ENCODE measurements around the gene KRTAP10-7. TPM values are rescaled to one million over a fixed set of nuclear protein-coding genes. Genes with fewer than 3 reads are reported as not detected.

The KRTAP10-7 gene
- total and polyA plus RNA-seq, 7 experiments from 2014 or later: not detected

DNA sequence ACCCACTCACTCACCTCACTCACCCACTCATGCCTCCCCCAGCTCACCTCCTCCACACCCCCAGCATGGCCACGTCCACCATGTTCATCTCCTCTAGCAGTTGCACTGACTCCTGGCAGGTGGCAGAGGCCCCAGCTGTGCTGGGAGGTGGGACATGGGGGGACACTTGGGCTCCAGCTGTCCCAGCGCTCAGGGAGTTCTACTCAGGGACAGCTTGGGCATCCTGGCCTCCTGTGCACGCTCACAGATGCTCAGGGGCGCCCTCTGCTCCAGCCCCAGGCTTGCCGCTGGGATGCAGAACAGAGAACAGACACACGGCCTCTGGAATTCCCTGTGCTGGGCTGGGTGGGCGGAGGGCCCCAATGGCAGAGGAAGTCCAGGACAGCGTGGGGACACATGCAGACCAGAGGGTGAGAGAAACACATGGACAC, 16.7 kb downstream of the KRTAP10-7 start:
- H3K27ac ChIP-seq (ENCODE audit: low read depth, low read length): no peak overlapping the region
- CTCF ChIA-PET: interaction anchor here (1.0 to 2.5 kb wide), 2 partner anchors 41 to 99 kb away, joined by 4 to 9 read pairs; partner anchors contain the start of gene KRTAP12-3
- Mint-ChIP-seq H3K4me1 (peaks cover 20 to 71% (median 60%) of the 10 kb centered on the region in 7 donors), H3K27me3 (no peaks in the 10 kb centered on the region), H3K4me3 (peak overlapping the region in 4 of 10 donors; percentile 14 to 86 (median 49)), H3K36me3 (peaks cover 12 to 33% (median 21%) of the 10 kb centered on the region in 5 donors), H3K27ac (peak overlapping the region in 7 of 9 donors; percentile 5 to 96 (median 93)), H3K9me3 (peaks cover 11 to 36% (median 21%) of the 10 kb centered on the region in 11 donors)
- peaks cover 0 to 5% (median 0%) of the 10 kb centered on the region in 3 experiments for H3K9me3 ChIP-seq (ENCODE audit: control insufficient read depth in 2 of 3, low read length in 3 of 3)
- no peaks in the 10 kb centered on the region for H3K27me3 ChIP-seq (ENCODE audit: control insufficient read depth in 2 of 2, insufficient read depth in 2 of 2, low read length in 2 of 2)
- ATAC-seq: no peak
- H3K4me1 ChIP-seq (ENCODE audit: control insufficient read depth in 2 of 2, insufficient read depth in 2 of 2, low read length in 2 of 2): peaks cover 37 to 45% of the 10 kb centered on the region in 2 donors
- POLR2A ChIA-PET: interaction anchor here (1.2 to 2.1 kb wide), 3 partner anchors 10 to 13 kb away, joined by 4 to 5 read pairs (median 4); partner anchors contain the start of gene KRTAP10-9
- intact Hi-C loops (cut with micrococcal nuclease): loop anchor here in 1 of 2 donors (5.0 kb wide), 2 partner anchors 35 to 95 kb away; partner anchors contain the start of genes KRTAP10-5 and TSPEAR
- no peaks in the 10 kb centered on the region for H3K36me3 ChIP-seq (ENCODE audit: control insufficient read depth in 2 of 3, insufficient read depth in 3 of 3, low read length in 3 of 3)
- no peak overlapping the region for H3K4me3 ChIP-seq (ENCODE audit: low read length)
- DNase-seq: no peak

GRCh38 chr21:44618504-44618903, 18.1 kb downstream of the KRTAP10-7 start:
- H3K4me3 ChIP-seq (ENCODE audit: low read length): peak overlapping the region; percentile 53
- H3K4me1 ChIP-seq (ENCODE audit: control insufficient read depth in 2 of 2, insufficient read depth in 2 of 2, low read length in 2 of 2): peaks cover 37 to 45% of the 10 kb centered on the region in 2 donors
- no peaks in the 10 kb centered on the region for H3K36me3 ChIP-seq (ENCODE audit: control insufficient read depth in 2 of 3, insufficient read depth in 3 of 3, low read length in 3 of 3)
- H3K9me3 Mint-ChIP-seq: peaks cover 21 to 51% (median 35%) of the 10 kb centered on the region in 11 donors
- intact Hi-C loops (cut with micrococcal nuclease): loop anchor here in 1 of 2 donors (1.0 to 5.0 kb wide), 3 partner anchors 36 to 124 kb away; partner anchors contain the start of genes KRTAP10-5 and TSPEAR
- peaks cover 14 to 42% (median 34%) of the 10 kb centered on the region in 5 donors for H3K36me3 Mint-ChIP-seq
- DNase-seq (no peak), ATAC-seq (peak; percentile 36)
- peaks cover 20 to 66% (median 60%) of the 10 kb centered on the region in 7 donors for H3K4me1 Mint-ChIP-seq
- no peaks in the 10 kb centered on the region for H3K27me3 ChIP-seq (ENCODE audit: control insufficient read depth in 2 of 2, insufficient read depth in 2 of 2, low read length in 2 of 2)
- POLR2A ChIA-PET: interaction anchor here (0.8 to 2.8 kb wide), 12 partner anchors 8 to 313 kb away, joined by 3 to 23 read pairs (median 4); partner anchors contain the start of genes KRTAP10-12, KRTAP10-9 and KRTAP12-3
- peaks cover 0 to 7% (median 6%) of the 10 kb centered on the region in 3 experiments for H3K9me3 ChIP-seq (ENCODE audit: control insufficient read depth in 2 of 3, low read length in 3 of 3)
- CTCF ChIA-PET: interaction anchor here (0.6 to 2.5 kb wide), 5 partner anchors 39 to 182 kb away, joined by 3 to 9 read pairs (median 5); partner anchors contain the start of gene KRTAP12-3
- no peaks in the 10 kb centered on the region for H3K27me3 Mint-ChIP-seq
- peak overlapping the region; percentile 83 to 96 (median 93) for H3K27ac Mint-ChIP-seq
- peak overlapping the region; percentile 47 to 86 (median 70) for H3K4me3 Mint-ChIP-seq
- H3K27ac ChIP-seq (ENCODE audit: low read depth, low read length): peak overlapping the region; percentile 59

GRCh38 chr21:44618909-44619308, 18.5 kb downstream of the KRTAP10-7 start:
- intact Hi-C loops (cut with micrococcal nuclease): loop anchor here (1.0 to 5.0 kb wide), 5 partner anchors 37 to 123 kb away; partner anchors contain the start of genes KRTAP12-3 (in 2 of the 2), KRTAP10-5 (in 1 of the 2) and TSPEAR (in 1 of the 2)
- H3K4me1 ChIP-seq (ENCODE audit: control insufficient read depth in 2 of 2, insufficient read depth in 2 of 2, low read length in 2 of 2): peaks cover 37 to 45% of the 10 kb centered on the region in 2 donors
- POLR2A ChIA-PET: interaction anchor here (0.8 to 2.8 kb wide), 11 partner anchors 12 to 312 kb away, joined by 3 to 23 read pairs (median 4); partner anchors contain the start of genes KRTAP10-12, KRTAP12-3 and KRTAP12-4
- H3K27ac ChIP-seq (ENCODE audit: low read depth, low read length): peak overlapping the region; percentile 59
- H3K27ac Mint-ChIP-seq: peak overlapping the region; percentile 83 to 96 (median 93)
- CTCF ChIA-PET: interaction anchor here (0.6 to 2.5 kb wide), 5 partner anchors 39 to 181 kb away, joined by 3 to 9 read pairs (median 5); partner anchors contain the start of gene KRTAP12-3
- DNase-seq (peak in 7 of 9 donors; percentile 58 to 83 (median 78)), ATAC-seq (peak; percentile 95)
- peaks cover 0 to 3% (median 0%) of the 10 kb centered on the region in 5 donors for H3K27me3 Mint-ChIP-seq
- H3K4me3 Mint-ChIP-seq: peak overlapping the region; percentile 47 to 86 (median 70)
- no peaks in the 10 kb centered on the region for H3K27me3 ChIP-seq (ENCODE audit: control insufficient read depth in 2 of 2, insufficient read depth in 2 of 2, low read length in 2 of 2)
- H3K4me1 Mint-ChIP-seq: peaks cover 20 to 65% (median 60%) of the 10 kb centered on the region in 7 donors
- H3K36me3 ChIP-seq (ENCODE audit: control insufficient read depth in 2 of 3, insufficient read depth in 3 of 3, low read length in 3 of 3): no peaks in the 10 kb centered on the region
- peaks cover 22 to 55% (median 39%) of the 10 kb centered on the region in 11 donors for H3K9me3 Mint-ChIP-seq
- peaks cover 0 to 11% (median 10%) of the 10 kb centered on the region in 3 experiments for H3K9me3 ChIP-seq (ENCODE audit: control insufficient read depth in 2 of 3, low read length in 3 of 3)
- H3K4me3 ChIP-seq (ENCODE audit: low read length): peak overlapping the region; percentile 53
- peaks cover 17 to 45% (median 38%) of the 10 kb centered on the region in 5 donors for H3K36me3 Mint-ChIP-seq

DNA sequence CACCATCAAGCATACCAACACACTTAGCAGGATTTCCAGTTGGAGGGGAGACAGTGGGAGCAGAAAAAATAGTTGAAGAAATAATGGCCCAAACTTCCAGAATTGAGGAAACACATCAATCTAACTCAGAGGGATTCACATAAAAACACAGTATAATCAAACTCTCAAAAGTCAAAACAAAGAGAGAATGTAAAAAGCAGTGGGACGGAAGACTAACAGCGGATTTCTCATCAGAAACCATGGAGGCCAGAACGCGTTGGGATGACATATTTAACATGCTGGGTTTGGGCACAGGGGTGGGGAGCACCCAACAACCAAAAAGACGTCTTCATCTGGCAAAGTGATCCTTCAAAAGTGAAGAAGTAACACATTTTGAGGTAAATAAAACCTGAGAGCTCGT, 19.5 kb downstream of the KRTAP10-7 start:
- H3K9me3 ChIP-seq (ENCODE audit: control insufficient read depth in 2 of 3, low read length in 3 of 3): peaks cover 0 to 17% (median 11%) of the 10 kb centered on the region in 3 experiments
- H3K4me3 ChIP-seq (ENCODE audit: low read length): peak overlapping the region; percentile 53
- Mint-ChIP-seq H3K4me1 (peaks cover 20 to 61% (median 56%) of the 10 kb centered on the region in 7 donors), H3K36me3 (peaks cover 24 to 51% (median 47%) of the 10 kb centered on the region in 5 donors), H3K4me3 (peak overlapping the region in 9 of 10 donors; percentile 16 to 86 (median 52)), H3K27ac (peak overlapping the region in 8 of 9 donors; percentile 83 to 96 (median 93)), H3K27me3 (peaks cover 0 to 8% (median 0%) of the 10 kb centered on the region in 5 donors), H3K9me3 (peaks cover 28 to 64% (median 48%) of the 10 kb centered on the region in 11 donors)
- intact Hi-C loops (cut with micrococcal nuclease): loop anchor here (1.0 to 5.0 kb wide), 4 partner anchors 37 to 92 kb away; partner anchors contain the start of genes KRTAP12-3 (in 2 of the 2), KRTAP10-5 (in 1 of the 2) and TSPEAR (in 1 of the 2)
- H3K36me3 ChIP-seq (ENCODE audit: control insufficient read depth in 2 of 3, insufficient read depth in 3 of 3, low read length in 3 of 3): no peaks in the 10 kb centered on the region
- peaks cover 37 to 45% of the 10 kb centered on the region in 2 donors for H3K4me1 ChIP-seq (ENCODE audit: control insufficient read depth in 2 of 2, insufficient read depth in 2 of 2, low read length in 2 of 2)
- ChIA-PET POLR2A (interaction anchor here (0.9 to 2.8 kb wide), 4 partner anchors 11 to 73 kb away, joined by 4 to 23 read pairs (median 10); partner anchors contain the start of genes KRTAP12-3 and KRTAP12-4), CTCF (interaction anchor here (1.2 to 1.6 kb wide), 2 partner anchors 109 to 123 kb away, joined by 5 to 6 read pairs; no protein-coding TSS in a partner anchor)
- H3K27me3 ChIP-seq (ENCODE audit: control insufficient read depth in 2 of 2, insufficient read depth in 2 of 2, low read length in 2 of 2): no peaks in the 10 kb centered on the region
- ATAC-seq (no peak), DNase-seq (no peak)
- H3K27ac ChIP-seq (ENCODE audit: low read depth, low read length): peak overlapping the region; percentile 59

DNA sequence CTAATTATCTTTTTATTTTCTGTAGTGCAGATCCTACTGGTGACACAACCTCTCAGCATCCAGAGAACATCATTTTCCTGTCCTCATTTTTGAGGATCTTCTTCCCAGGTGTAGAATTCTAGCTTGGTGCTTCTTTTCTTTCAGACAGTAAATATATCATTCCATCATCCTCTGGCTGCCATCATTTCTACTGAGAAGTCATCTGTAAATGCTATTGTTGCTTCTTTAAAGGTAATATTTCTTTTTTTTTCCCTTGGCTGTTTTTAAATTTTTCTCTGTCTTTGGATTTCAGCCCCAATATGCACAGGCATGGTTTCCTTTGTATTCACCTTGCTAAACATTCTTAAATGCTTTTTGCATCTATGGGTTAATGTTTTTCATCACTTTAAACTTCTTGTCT, 23.2 kb downstream of the KRTAP10-7 start:
- POLR2A ChIA-PET: interaction anchor here (0.8 kb wide), 1 partner anchor 31 kb away, joined by 4 read pairs; the partner anchor contains the start of gene KRTAP12-4
- peaks cover 0 to 17% (median 11%) of the 10 kb centered on the region in 3 experiments for H3K9me3 ChIP-seq (ENCODE audit: control insufficient read depth in 2 of 3, low read length in 3 of 3)
- intact Hi-C loops (cut with micrococcal nuclease): no loop called here
- CTCF ChIA-PET: no interaction called here
- no peak overlapping the region for H3K27ac ChIP-seq (ENCODE audit: low read depth, low read length)
- Mint-ChIP-seq H3K36me3 (peaks cover 24 to 49% (median 45%) of the 10 kb centered on the region in 5 donors), H3K9me3 (peaks cover 28 to 65% (median 48%) of the 10 kb centered on the region in 11 donors), H3K27me3 (peaks cover 0 to 8% (median 0%) of the 10 kb centered on the region in 5 donors), H3K27ac (peak overlapping the region in 2 of 9 donors; percentile 18 to 44), H3K4me1 (peaks cover 9 to 44% (median 36%) of the 10 kb centered on the region in 7 donors), H3K4me3 (no peak overlapping the region)
- peaks cover 15 to 28% of the 10 kb centered on the region in 2 donors for H3K4me1 ChIP-seq (ENCODE audit: control insufficient read depth in 2 of 2, insufficient read depth in 2 of 2, low read length in 2 of 2)
- H3K4me3 ChIP-seq (ENCODE audit: low read length): no peak overlapping the region
- no peak for ATAC-seq
- H3K36me3 ChIP-seq (ENCODE audit: control insufficient read depth in 2 of 3, insufficient read depth in 3 of 3, low read length in 3 of 3): no peaks in the 10 kb centered on the region
- no peak for DNase-seq
- H3K27me3 ChIP-seq (ENCODE audit: control insufficient read depth in 2 of 2, insufficient read depth in 2 of 2, low read length in 2 of 2): no peaks in the 10 kb centered on the region

GRCh38 chr21:44625756-44626155, 25.4 kb downstream of the KRTAP10-7 start:
- H3K27me3 ChIP-seq (ENCODE audit: control insufficient read depth in 2 of 2, insufficient read depth in 2 of 2, low read length in 2 of 2): no peaks in the 10 kb centered on the region
- DNase-seq: no peak
- no peak overlapping the region for H3K27ac ChIP-seq (ENCODE audit: low read depth, low read length)
- POLR2A ChIA-PET: interaction anchor here (1.3 to 1.6 kb wide), 2 partner anchors 8 to 32 kb away, joined by 3 to 5 read pairs; partner anchors contain the start of gene KRTAP12-3
- Mint-ChIP-seq H3K27ac (peak overlapping the region in 2 of 9 donors; percentile 43 to 54), H3K36me3 (peaks cover 22 to 38% (median 34%) of the 10 kb centered on the region in 5 donors), H3K9me3 (peaks cover 22 to 58% (median 34%) of the 10 kb centered on the region in 11 donors), H3K27me3 (peaks cover 0 to 11% (median 0%) of the 10 kb centered on the region in 5 donors), H3K4me3 (peak overlapping the region in 1 of 10 donors; percentile 38), H3K4me1 (peaks cover 3 to 39% (median 33%) of the 10 kb centered on the region in 7 donors)
- H3K36me3 ChIP-seq (ENCODE audit: control insufficient read depth in 2 of 3, insufficient read depth in 3 of 3, low read length in 3 of 3): no peaks in the 10 kb centered on the region
- H3K9me3 ChIP-seq (ENCODE audit: control insufficient read depth in 2 of 3, low read length in 3 of 3): peaks cover 5 to 28% (median 9%) of the 10 kb centered on the region in 3 experiments
- H3K4me1 ChIP-seq (ENCODE audit: control insufficient read depth in 2 of 2, insufficient read depth in 2 of 2, low read length in 2 of 2): peaks cover 20 to 29% of the 10 kb centered on the region in 2 donors
- CTCF ChIA-PET: interaction anchor here (0.9 kb wide), 1 partner anchor 10 kb away, joined by 3 read pairs; no protein-coding TSS in a partner anchor
- intact Hi-C loops (cut with micrococcal nuclease): no loop called here
- no peak for ATAC-seq
- no peak overlapping the region for H3K4me3 ChIP-seq (ENCODE audit: low read length)

Measured in naive thymus-derived CD4-positive, alpha-beta T cell (primary cell).